Renal cortex interstitium (tissue), 11 donors: Measurements from ENCODE around the gene AGT. TPM values are rescaled to one million over a fixed set of nuclear protein-coding genes. Genes with fewer than 3 reads are reported as not detected.
"Not testable (repeated sequence)": the region's sequence is repeated elsewhere in the genome, so short reads cannot be mapped to it uniquely, and the experiment has no call there.

Source experiments
- DNase-seq, 11 donors: peaks; one replicate each; pipeline ENCODE4 v3.0.0-alpha.2; 2013; ENCODE audit warnings: low read depth in 9 of 11, low spot score in 4 of 11; ENCODE audit errors: extremely low read depth in 1 of 11
- polyA plus RNA-seq, 3 donors: library from polyadenylated mRNA; unstranded; fragments of 120-200 nt; gene quantifications; one replicate each; pipeline ENCODE4 v1.2.1, GENCODE V29; 2013; ENCODE audit not compliant: insufficient read length in 3 of 3

AGT gene
- polyA plus RNA-seq, 3 donors, result 25.6 to 49.8 (median 41.2) TPM

DNA sequence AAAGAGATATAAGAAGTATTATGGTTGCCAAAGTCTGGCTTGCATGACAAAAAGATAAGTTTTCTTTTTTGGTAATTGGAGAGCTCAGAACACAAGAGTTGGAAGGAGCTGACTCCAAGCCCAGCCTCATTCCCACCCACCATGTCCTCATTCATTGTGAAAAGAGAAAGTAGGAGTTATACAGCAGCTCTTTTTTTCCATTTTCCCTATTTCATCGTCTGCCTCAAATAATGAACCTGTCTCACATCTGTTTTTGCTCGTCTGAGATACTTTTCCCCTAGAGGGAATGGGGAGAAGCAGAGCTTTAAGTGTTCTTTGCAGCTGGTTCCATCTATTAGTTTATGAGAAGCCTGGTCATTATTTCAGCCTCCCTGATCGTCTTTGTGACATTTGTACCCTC lies 34.7 kb downstream of the AGT start:
- no peak for DNase-seq

DNA sequence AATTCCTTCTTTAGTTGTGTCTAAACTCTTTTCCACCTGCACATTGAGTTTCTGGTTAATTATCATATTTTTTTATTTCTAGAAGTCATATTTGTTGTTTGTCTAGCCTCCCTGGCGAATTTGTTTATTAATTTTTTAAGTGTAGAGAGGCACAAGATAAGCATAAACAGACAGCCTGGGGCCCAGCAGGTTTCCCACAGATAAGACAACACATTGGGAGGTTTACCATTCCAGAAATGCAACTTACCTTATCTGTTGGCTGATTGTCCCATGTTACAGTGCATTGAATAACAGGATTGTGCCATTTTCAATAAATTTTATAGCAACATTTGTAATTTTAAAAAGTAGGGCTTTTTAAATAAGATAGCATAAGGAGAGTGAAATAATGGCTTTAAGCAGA lies 36.7 kb downstream of the AGT start:
- no peak for DNase-seq

DNA sequence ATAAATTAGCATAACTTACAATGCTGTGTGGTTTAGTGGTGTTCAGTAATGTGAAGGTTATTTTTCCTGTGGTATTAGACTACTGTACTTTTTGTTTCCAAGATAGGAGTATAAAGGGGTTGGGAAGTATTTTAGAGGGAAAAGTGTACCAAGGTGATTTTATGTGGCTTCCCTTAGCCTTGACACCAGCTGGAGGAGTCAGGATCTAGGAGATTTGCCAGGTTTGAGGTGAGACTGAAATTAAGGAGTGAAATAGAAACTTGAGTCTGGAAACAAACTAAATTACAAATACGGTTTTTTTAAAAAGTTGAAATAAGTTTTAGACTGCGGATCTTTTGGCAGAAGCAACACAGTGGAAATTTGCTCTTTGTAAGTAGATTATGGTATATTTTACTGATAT lies 39.3 kb downstream of the AGT start:
- DNase-seq, result no peak

DNA sequence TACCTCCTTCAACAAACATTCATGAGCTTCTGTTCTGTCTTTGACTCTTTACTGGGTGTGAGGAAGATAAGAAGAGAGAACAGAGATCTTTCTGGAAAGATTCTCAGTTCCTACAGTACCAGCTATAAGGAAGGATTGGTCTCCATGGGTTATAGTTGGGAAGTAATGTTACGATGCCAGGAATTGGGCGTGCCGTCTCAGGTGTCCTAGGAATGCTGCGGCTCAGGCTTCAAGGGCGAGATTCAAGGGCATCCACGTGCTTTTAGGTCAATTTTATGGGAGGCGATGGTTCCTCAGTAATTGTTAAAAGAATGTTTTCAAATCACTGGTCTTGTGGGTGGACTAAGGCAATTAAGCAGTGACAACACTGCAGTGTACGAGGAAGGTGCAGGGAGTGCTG lies 44.4 kb downstream of the AGT start:
- DNase-seq, result no peak

GRCh38 chr1:230668227-230668626 lies 45.7 kb downstream of the AGT start:
- no peak for DNase-seq

DNA sequence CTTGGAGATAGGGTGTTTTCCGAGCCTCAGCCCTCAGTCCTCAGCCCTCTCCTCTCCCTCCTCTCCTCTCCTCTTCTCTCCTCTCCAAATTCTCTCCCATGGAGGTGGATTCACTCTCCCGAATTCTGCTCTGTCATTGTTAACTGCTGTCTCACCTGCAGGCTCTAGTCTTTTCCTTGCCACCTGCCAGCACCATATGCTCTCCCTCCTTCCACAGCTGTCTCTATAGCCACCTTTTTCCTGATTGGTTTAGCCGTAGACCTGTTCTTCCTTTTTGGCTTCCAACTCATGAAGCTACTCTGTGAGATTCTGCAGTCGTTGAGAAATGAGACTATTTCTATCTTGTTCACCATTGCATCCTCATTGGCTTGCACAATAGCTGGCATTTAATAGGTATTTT lies 51.9 kb downstream of the AGT start:
- DNase-seq, result no peak

- DNase-seq, result no peak
Observed at GRCh38 chr1:230658691-230659090, 55.2 kb downstream of the AGT start.

DNA sequence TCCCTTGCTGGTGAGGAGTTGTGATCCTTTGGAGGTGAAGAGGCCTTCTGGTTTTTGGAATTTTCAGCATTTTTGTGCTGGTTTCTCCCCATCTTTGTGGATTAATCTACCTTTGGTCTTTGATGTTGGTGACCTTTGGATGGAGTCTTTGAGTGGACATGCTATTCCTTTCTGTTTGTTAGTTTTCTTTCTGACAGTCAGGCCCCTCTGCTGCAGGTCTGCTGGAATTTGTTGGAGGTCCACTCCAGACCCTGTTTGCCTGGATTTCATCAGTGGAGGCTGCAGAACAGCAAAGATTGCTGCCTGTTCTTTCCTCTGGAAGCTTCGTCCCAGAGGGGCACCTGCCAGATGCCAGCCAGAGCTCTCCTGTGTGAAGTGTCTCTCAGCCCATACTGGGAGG lies 55.8 kb downstream of the AGT start:
- DNase-seq, result not testable (repeated sequence)

DNA sequence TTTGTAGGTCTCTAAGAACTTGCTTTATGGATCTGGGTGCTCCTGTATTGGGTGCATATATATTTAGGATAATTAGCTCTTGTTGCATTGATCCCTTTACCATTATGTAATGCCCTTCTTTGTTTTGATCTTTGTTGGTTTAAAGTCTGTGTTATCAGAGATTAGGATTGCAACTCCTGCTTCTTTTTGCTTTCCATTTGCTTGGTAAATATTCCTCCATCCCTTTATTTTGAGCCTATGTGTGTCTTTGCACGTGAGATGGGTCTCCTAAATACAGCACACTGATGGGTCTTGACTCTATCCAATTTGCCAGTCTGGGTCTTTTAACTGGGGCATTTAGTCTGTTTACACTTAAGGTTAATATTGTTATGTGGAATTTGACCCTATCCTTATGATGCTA lies 57.2 kb downstream of the AGT start:
- not testable (repeated sequence) for DNase-seq

Other genes starting within 250 kb of the AGT start
- 10 to 100 TPM; 32.0 to 40.4 (median 33.1) TPM for gene COG2, start 71.6 kb downstream of the AGT start, polyA plus RNA-seq
- gene CAPN9, start 33.3 kb upstream of the AGT start, polyA plus RNA-seq, result 1 to 10 TPM in 2 of 3 donors, under 1 TPM in 1; 0.98 to 1.3 (median 1.2) TPM
- 10 to 100 TPM; 79.8 to 90.9 (median 90.9) TPM for gene C1orf198, start 154.4 kb upstream of the AGT start, polyA plus RNA-seq